WTC11 (cell line): ENCODE results near the gene CNDP1. TPM values are rescaled to one million over a fixed set of nuclear protein-coding genes. Genes with fewer than 3 reads are reported as not detected.

ENCODE experiments used
- ATAC-seq: fragments of 200-7000 bp; cut with Tn5 transposase; 2 replicates; pipeline ENCODE4 v1.10.0; 2021; ENCODE audit warnings: mild to moderate bottlenecking, moderate library complexity
- CTCF ChIA-PET: fragments of 300-600 bp; sonication (Branson Sonifier 250); formaldehyde crosslinking; loops from one replicate; lab custom pipeline; 2021; ENCODE audit warnings: antibody characterized with exemption; lab: Charles Lee
- POLR2A ChIA-PET: fragments of 350-600 bp; sonication (Branson Sonifier 250); formaldehyde crosslinking; loops from one replicate; lab custom pipeline; 2021; ENCODE audit warnings: antibody characterized with exemption; lab: Charles Lee
- DNase-seq: peaks from one replicate; pipeline ENCODE4 v3.0.0; 2021; ENCODE audit warnings: low spot score
- H3K27ac Mint-ChIP-seq: 2 replicates; pipeline ENCODE4 v1.8.0; 2021; ENCODE audit warnings: mixed read lengths
- H3K27me3 Mint-ChIP-seq: 2 replicates; pipeline ENCODE4 v1.8.0; 2021; ENCODE audit warnings: low read depth, mild to moderate bottlenecking, moderate library complexity, mixed read lengths
- H3K36me3 Mint-ChIP-seq: 2 replicates; pipeline ENCODE4 v1.8.0; 2021; ENCODE audit warnings: mixed read lengths
- H3K4me1 Mint-ChIP-seq: 2 replicates; pipeline ENCODE4 v1.8.0; 2022; ENCODE audit warnings: mixed read lengths
- H3K4me3 Mint-ChIP-seq: 2 replicates; pipeline ENCODE4 v1.8.0; 2021; ENCODE audit warnings: mild to moderate bottlenecking, moderate library complexity, mixed read lengths
- H3K9me3 Mint-ChIP-seq: 2 replicates; pipeline ENCODE4 v1.8.0; 2021; ENCODE audit warnings: mixed read lengths
- AFF4 ChIP-seq: sonication (generic); formaldehyde crosslinking; IDR thresholded peaks from 2 replicates; pipeline ENCODE4 v1.8.1; 2023; ENCODE audit warnings: mild to moderate bottlenecking, missing genetic modification reagents, borderline replicate concordance
- AR ChIP-seq: fragments of 250-450 bp; sonication (Bioruptor Pico); IDR thresholded peaks from 2 replicates; pipeline ENCODE4 v1.9.0; 2021; ENCODE audit warnings: mild to moderate bottlenecking
- ATF3 ChIP-seq: sonication (generic); formaldehyde crosslinking; conservative IDR thresholded peaks from 2 replicates; pipeline ENCODE4 v1.8.1; 2022; ENCODE audit warnings: mild to moderate bottlenecking, missing genetic modification reagents
- CDX4 ChIP-seq: fragments of 250-450 bp; sonication (Bioruptor Pico); IDR thresholded peaks from 2 replicates; pipeline ENCODE4 v1.9.0; 2021; ENCODE audit warnings: moderate library complexity, mild to moderate bottlenecking, inconsistent platforms, borderline replicate concordance
- E2F5 ChIP-seq: sonication (generic); formaldehyde crosslinking; IDR thresholded peaks from 2 replicates; pipeline ENCODE4 v1.8.1; 2022; ENCODE audit warnings: mild to moderate bottlenecking, moderate library complexity, missing genetic modification reagents
- GRHL2 ChIP-seq: fragments of 250-450 bp; sonication (Bioruptor Pico); IDR thresholded peaks from 2 replicates; pipeline ENCODE4 v1.8.0; 2022; ENCODE audit warnings: mild to moderate bottlenecking, moderate library complexity; ENCODE audit not compliant: insufficient replicate concordance, severe bottlenecking
- JUN ChIP-seq: sonication (generic); formaldehyde crosslinking; IDR thresholded peaks from 2 replicates; pipeline ENCODE4 v1.8.0; 2023; ENCODE audit warnings: mild to moderate bottlenecking, missing genetic modification reagents
- MAX ChIP-seq: sonication (generic); formaldehyde crosslinking; IDR thresholded peaks from 2 replicates; pipeline ENCODE4 v1.8.0; 2022; ENCODE audit warnings: mild to moderate bottlenecking, missing genetic modification reagents
- RELA ChIP-seq: sonication (generic); formaldehyde crosslinking; IDR thresholded peaks from 2 replicates; pipeline ENCODE4 v1.8.1; 2022; ENCODE audit warnings: missing genetic modification reagents, mild to moderate bottlenecking, borderline replicate concordance
- RORB ChIP-seq: fragments of 250-450 bp; sonication (Bioruptor Pico); IDR thresholded peaks from 2 replicates; pipeline ENCODE4 v1.9.0; 2021; ENCODE audit warnings: mild to moderate bottlenecking
- TCF7 ChIP-seq: sonication (generic); formaldehyde crosslinking; IDR thresholded peaks from 2 replicates; pipeline ENCODE4 v1.8.0; 2022; ENCODE audit warnings: mild to moderate bottlenecking, low read depth, missing genetic modification reagents, moderate library complexity
- ZBTB21 ChIP-seq: sonication (generic); formaldehyde crosslinking; IDR thresholded peaks from 2 replicates; pipeline ENCODE4 v1.8.1; 2023; ENCODE audit warnings: mild to moderate bottlenecking, missing genetic modification reagents, borderline replicate concordance
- ZNF416 ChIP-seq: fragments of 250-450 bp; sonication (Bioruptor Pico); IDR thresholded peaks from 2 replicates; pipeline ENCODE4 v1.9.0; 2021; ENCODE audit warnings: mild to moderate bottlenecking, inconsistent platforms
- ZNF671 ChIP-seq: fragments of 250-450 bp; sonication (Bioruptor Pico); IDR thresholded peaks from 2 replicates; pipeline ENCODE4 v1.8.0; 2021; ENCODE audit warnings: mild to moderate bottlenecking
- ZSCAN18 ChIP-seq: fragments of 250-450 bp; sonication (Bioruptor Pico); IDR thresholded peaks from 2 replicates; pipeline ENCODE4 v2.1.2; 2022; ENCODE audit warnings: mild to moderate bottlenecking, moderate library complexity
- total RNA-seq: library from RNA; stranded (reverse); gene quantifications from 3 replicates; pipeline ENCODE4 v1.2.3, GENCODE V29; 2021

Gene CNDP1
- total RNA-seq, 1 experiment from 2014 or later, result 0.28 TPM

GRCh38 chr18:74529811-74530583, 4.3 kb upstream of the CNDP1 start:
- no peaks in the 10 kb centered on the region for H3K36me3 Mint-ChIP-seq
- no peak for TF ChIP-seq AFF4 (CRISPR knock-in tag)
- TF ChIP-seq MAX, result no peak
- no peak for TF ChIP-seq TCF7
- TF ChIP-seq ATF3, result no peak
- no peak for TF ChIP-seq ZNF671 (CRISPR knock-in tag)
- no peak for TF ChIP-seq ZNF416
- no peak for TF ChIP-seq RORB
- no peak for TF ChIP-seq JUN
- TF ChIP-seq RELA, result no peak
- DNase-seq (no peak), ATAC-seq (no peak)
- no peak overlapping the region for H3K4me3 Mint-ChIP-seq
- ChIA-PET POLR2A (no interaction called here), CTCF (interaction anchor here (2.5 kb wide), 1 partner anchor 22 kb away, joined by 14 read pairs; no protein-coding TSS in a partner anchor)
- no peak overlapping the region for H3K27ac Mint-ChIP-seq
- H3K4me1 Mint-ChIP-seq, result 0 out of 2 replicates have a peak, but pooled peaks cover 2% of the 10 kb centered on the region
- H3K27me3 Mint-ChIP-seq, result no peaks in the 10 kb centered on the region; the same call in 1 of the 2 replicates
- H3K9me3 Mint-ChIP-seq, result peaks cover 5% of the 10 kb centered on the region; the same call in 1 of the 2 replicates

- DNase-seq (no peak), ATAC-seq (no peak)
- no peaks in the 10 kb centered on the region for H3K36me3 Mint-ChIP-seq
- H3K4me3 Mint-ChIP-seq, result no peak overlapping the region
- H3K9me3 Mint-ChIP-seq, result peaks cover under 1% of the 10 kb centered on the region; the same call in 1 of the 2 replicates
- H3K4me1 Mint-ChIP-seq, result 0 out of 2 replicates have a peak, but pooled peaks cover 4% of the 10 kb centered on the region
- CTCF ChIA-PET, result interaction anchor here (2.5 kb wide), 1 partner anchor 21 kb away, joined by 14 read pairs; no protein-coding TSS in a partner anchor
- H3K27ac Mint-ChIP-seq, result no peak overlapping the region
- no peaks in the 10 kb centered on the region; the same call in 1 of the 2 replicates for H3K27me3 Mint-ChIP-seq
- POLR2A ChIA-PET, result no interaction called here
- TF ChIP-seq RORB (no peak), ZSCAN18 (CRISPR knock-in tag) (no peak), AFF4 (CRISPR knock-in tag) (no peak), AR (CRISPR knock-in tag) (no peak), GRHL2 (CRISPR knock-in tag) (no peak), CDX4 (no peak), E2F5 (CRISPR knock-in tag) (no peak), ZBTB21 (CRISPR knock-in tag) (no peak), ZNF671 (CRISPR knock-in tag) (no peak)
Observed at GRCh38 chr18:74530584-74530862, 3.8 kb upstream of the CNDP1 start.
